Gastrocnemius medialis (tissue), 4 donors: ENCODE data around the gene GTF3C1. TPM values are rescaled to one million over a fixed set of nuclear protein-coding genes. Genes with fewer than 3 reads are reported as not detected.
A peak's percentile ranks its signal among the peaks of the same experiment; 100 is the strongest.

Experiments used
- ATAC-seq, 2 donors: fragments of 150-250 bp; one replicate each; pipeline ENCODE4 v1.9.1; 2016
- DNase-seq, 2 donors: peaks; one replicate each; pipeline ENCODE4 v3.0.0-alpha.2; 2019
- H3K27ac ChIP-seq, 4 donors: fragments of 200-600 bp; sonication (generic); 1 replicate in 1 of 4; 2 replicates in 3 of 4; pipeline ENCODE4 v1.5.1; 2016 to 2018; ENCODE audit warnings: mild to moderate bottlenecking in 2 of 4, moderate library complexity in 1 of 4
- H3K27me3 ChIP-seq, 3 donors: fragments of 200-600 bp; sonication (generic) in 2 of 3; 1 replicate in 1 of 3; 2 replicates in 2 of 3; pipeline versions ENCODE4 v1.5.1 to v1.6.0; 2016 to 2019; ENCODE audit warnings: mild to moderate bottlenecking in 1 of 3, moderate library complexity in 1 of 3
- H3K36me3 ChIP-seq, 2 donors: fragments of 200-600 bp; sonication (generic) in 1 of 2; one replicate each; pipeline ENCODE4 v1.5.1; 2017 to 2018
- H3K4me1 ChIP-seq, 2 donors: fragments of 200-600 bp; sonication (generic) in 1 of 2; one replicate each; pipeline ENCODE4 v1.5.1; 2016 to 2017; ENCODE audit warnings: mild to moderate bottlenecking in 2 of 2
- H3K4me3 ChIP-seq, 4 donors: fragments of 200-600 bp; sonication (generic) in 3 of 4; 1 replicate in 1 of 4; 2 replicates in 3 of 4; pipeline ENCODE4 v1.5.1; 2016 to 2019; ENCODE audit warnings: mild to moderate bottlenecking in 2 of 4
- H3K9me3 ChIP-seq, 3 donors: fragments of 200-600 bp; sonication (generic) in 2 of 3; 1 replicate in 1 of 3; 2 replicates in 2 of 3; pipeline ENCODE4 v1.5.1; 2016 to 2019
- CTCF ChIP-seq, 5 experiments: fragments of 450-650 bp in 3 of 5; fragments of 200-600 bp in 2 of 5; sonication (generic) in 2 of 5; IDR thresholded peaks in 4 of 5; conservative IDR thresholded peaks in 1 of 5; 1 replicate in 4 of 5; 2 replicates in 1 of 5; pipeline ENCODE4 v1.5.1; 2016 to 2019; ENCODE audit warnings: antibody characterized with exemption in 5 of 5, mild to moderate bottlenecking in 3 of 5, moderate library complexity in 3 of 5
- POLR2A ChIP-seq, 2 donors: fragments of 450-650 bp; IDR thresholded peaks; one replicate each; pipeline ENCODE4 v1.6.1; 2017; ENCODE audit warnings: antibody characterized with exemption in 2 of 2, mild to moderate bottlenecking in 2 of 2, moderate library complexity in 2 of 2
- in situ Hi-C, 4 donors: fragments of 200-750 bp; cut with MboI; loops; one replicate each; pipeline versions ENCODE4 v1.15.0 to v1.8.0; 2017; ENCODE audit warnings: low sequenced_read_pairs in 4 of 4
- intact Hi-C: fragments of 100-400 bp; cut with DNase I; formaldehyde crosslinking; loops from one replicate; pipeline ENCODE4 v1.15.1; 2023; ENCODE audit warnings: low total_unique reads
- total RNA-seq, 4 donors: library from RNA; depleted of rRNA; stranded (reverse); fragments of >200 nt; gene quantifications; one replicate each; pipeline versions ENCODE4 v1.1.0 to v1.2.3, GENCODE V29; 2016

The GTF3C1 gene
- total RNA-seq, 4 donors from 2014 or later: 52.0 to 108 (median 67.8) TPM

- Histone ChIP-seq H3K36me3 (peaks cover 0 to 93% of the 10 kb centered on the region in 2 donors), H3K27ac (peak overlapping the region in 1 of 4 donors; percentile 83), H3K9me3 (no peaks in the 10 kb centered on the region), H3K4me1 (peaks cover 22 to 24% of the 10 kb centered on the region in 2 donors), H3K27me3 (no peaks in the 10 kb centered on the region), H3K4me3 (no peak overlapping the region)
- no peak for DNase-seq
- no peak for ATAC-seq
- in situ Hi-C loops (no loop called here), intact Hi-C loops (no loop called here)
- TF ChIP-seq POLR2A (IDR thresholded peaks at IDR 0.05): no peak
- no peak for TF ChIP-seq CTCF (IDR thresholded peaks at IDR 0.05 in 4 of 5, conservative IDR thresholded peaks at IDR 0.05 in 1 of 5)
These were observed 64.6 kb downstream of the GTF3C1 start for GRCh38 chr16:27485126-27485525.

- H3K27ac ChIP-seq: peak overlapping the region; percentile 78 to 88 (median 82)
- intact Hi-C loops: loop anchor here (2.0 kb wide), 1 partner anchor 65 kb away; the partner anchor contains the start of gene GTF3C1
These were observed 66.1 kb downstream of the GTF3C1 start for GRCh38 chr16:27483624-27484023.

GRCh38 chr16:27483088-27483437 lies 66.7 kb downstream of the GTF3C1 start:
- intact Hi-C loops: loop anchor here (2.0 kb wide), 1 partner anchor 66 kb away; the partner anchor contains the start of gene GTF3C1

More at GRCh38 chr16:27483624-27484023, 66.1 kb downstream of the GTF3C1 start:
- Histone ChIP-seq H3K9me3 (no peaks in the 10 kb centered on the region), H3K4me1 (peaks cover 22 to 24% of the 10 kb centered on the region in 2 donors), H3K27me3 (no peaks in the 10 kb centered on the region), H3K4me3 (no peak overlapping the region), H3K36me3 (peaks cover 0 to 81% of the 10 kb centered on the region in 2 donors)
- TF ChIP-seq CTCF (IDR thresholded peaks at IDR 0.05 in 4 of 5, conservative IDR thresholded peaks at IDR 0.05 in 1 of 5) (no peak), POLR2A (IDR thresholded peaks at IDR 0.05) (no peak)
- peak in 1 of 2 donors; percentile 15 for ATAC-seq
- DNase-seq: peak in 1 of 2 donors; percentile 31
- in situ Hi-C loops: no loop called here

GRCh38 chr16:27482397-27483087 lies 67.2 kb downstream of the GTF3C1 start:
- Histone ChIP-seq H3K27ac (peak overlapping the region; percentile 78 to 88 (median 82)), H3K4me3 (no peak overlapping the region), H3K4me1 (peaks cover 22 to 24% of the 10 kb centered on the region in 2 donors), H3K9me3 (no peaks in the 10 kb centered on the region), H3K36me3 (peaks cover 0 to 81% of the 10 kb centered on the region in 2 donors), H3K27me3 (no peaks in the 10 kb centered on the region)
- no peak for TF ChIP-seq POLR2A (IDR thresholded peaks at IDR 0.05)
- intact Hi-C loops: loop anchor here (1.0 to 2.0 kb wide), 2 partner anchors 49 to 66 kb away; partner anchors contain the start of gene GTF3C1
- DNase-seq (peak; percentile 46 to 91), ATAC-seq (peak; percentile 72 to 81)
- in situ Hi-C loops: no loop called here

More at GRCh38 chr16:27483088-27483437, 66.7 kb downstream of the GTF3C1 start:
- TF ChIP-seq CTCF (IDR thresholded peaks at IDR 0.05 in 4 of 5, conservative IDR thresholded peaks at IDR 0.05 in 1 of 5) (no peak), POLR2A (IDR thresholded peaks at IDR 0.05) (no peak)
- in situ Hi-C loops: no loop called here
- H3K36me3 ChIP-seq: peaks cover 0 to 81% of the 10 kb centered on the region in 2 donors
- H3K4me3 ChIP-seq: no peak overlapping the region
- peaks cover 22 to 24% of the 10 kb centered on the region in 2 donors for H3K4me1 ChIP-seq
- ATAC-seq (peak; percentile 78 to 83), DNase-seq (peak; percentile 33 to 80)
- H3K27me3 ChIP-seq: no peaks in the 10 kb centered on the region
- peak overlapping the region; percentile 78 to 88 (median 82) for H3K27ac ChIP-seq
- no peaks in the 10 kb centered on the region for H3K9me3 ChIP-seq

GRCh38 chr16:27481282-27481934 lies 68.3 kb downstream of the GTF3C1 start:
- TF ChIP-seq POLR2A (IDR thresholded peaks at IDR 0.05) (no peak), CTCF (IDR thresholded peaks at IDR 0.05 in 4 of 5, conservative IDR thresholded peaks at IDR 0.05 in 1 of 5) (no peak)
- no peaks in the 10 kb centered on the region for H3K9me3 ChIP-seq
- intact Hi-C loops (no loop called here), in situ Hi-C loops (no loop called here)
- H3K4me3 ChIP-seq: no peak overlapping the region
- DNase-seq (no peak), ATAC-seq (no peak)
- no peaks in the 10 kb centered on the region for H3K27me3 ChIP-seq
- H3K4me1 ChIP-seq: peaks cover 22 to 24% of the 10 kb centered on the region in 2 donors
- H3K36me3 ChIP-seq: peaks cover 0 to 81% of the 10 kb centered on the region in 2 donors
- peak overlapping the region; percentile 78 to 88 (median 82) for H3K27ac ChIP-seq
